SK-N-SH treated with all-trans-retinoic acid at 6 μM for 48 hours (cell line): Measurements from ENCODE around the gene GOT2.
"Not testable (repeated sequence)": the region's sequence is repeated elsewhere in the genome, so short reads cannot be mapped to it uniquely, and the experiment has no call there.

Experiments used
- ESRRG ChIP-seq: fragments of 250-450 bp; sonication (Bioruptor Pico); IDR thresholded peaks from 2 replicates; pipeline ENCODE4 v1.6.1; 2021; ENCODE audit warnings: mild to moderate bottlenecking
- PPARA ChIP-seq: fragments of 250-450 bp; sonication (Bioruptor Pico); IDR thresholded peaks from 2 replicates; pipeline ENCODE4 v1.5.0; 2020; ENCODE audit warnings: mild to moderate bottlenecking, borderline replicate concordance
- RARB ChIP-seq: fragments of 250-450 bp; sonication (Bioruptor Pico); IDR thresholded peaks from 2 replicates; pipeline ENCODE4 v1.8.0; 2021; ENCODE audit warnings: mild to moderate bottlenecking, moderate library complexity
- TCF4 ChIP-seq: fragments of 250-450 bp; sonication (Bioruptor Pico); IDR thresholded peaks from 2 replicates; pipeline ENCODE4 v1.8.0; 2021; ENCODE audit warnings: mild to moderate bottlenecking, moderate library complexity, borderline replicate concordance
- ZFP3 ChIP-seq: fragments of 250-450 bp; sonication (Bioruptor Pico); IDR thresholded peaks from 2 replicates; pipeline ENCODE4 v1.5.0; 2020; ENCODE audit warnings: mild to moderate bottlenecking, moderate library complexity
- ZFP30 ChIP-seq: fragments of 450-650 bp; formaldehyde crosslinking; IDR thresholded peaks from 2 replicates; pipeline ENCODE4 v1.5.0; 2022; ENCODE audit warnings: mild to moderate bottlenecking, moderate library complexity
- ZNF565 ChIP-seq: fragments of 450-650 bp; formaldehyde crosslinking; conservative IDR thresholded peaks from 2 replicates; pipeline ENCODE4 v1.5.0; 2020; ENCODE audit warnings: low read depth, mild to moderate bottlenecking, moderate library complexity
- ZNF8 ChIP-seq: fragments of 450-650 bp; formaldehyde crosslinking; IDR thresholded peaks from 2 replicates; pipeline ENCODE4 v1.5.0; 2020; ENCODE audit warnings: mild to moderate bottlenecking, moderate library complexity
- TF ChIP-seq, protein P1 (sequence below): fragments of 250-450 bp; sonication (Bioruptor Pico); IDR thresholded peaks from 2 replicates; pipeline ENCODE4 v1.5.0; 2020; ENCODE audit warnings: mild to moderate bottlenecking, moderate library complexity
- TF ChIP-seq, protein P2 (sequence below): fragments of 250-450 bp; sonication (Bioruptor Pico); IDR thresholded peaks from 2 replicates; pipeline ENCODE4 v1.8.0; 2020; ENCODE audit warnings: mild to moderate bottlenecking, moderate library complexity, borderline replicate concordance
- TF ChIP-seq, protein P3 (sequence below): fragments of 250-450 bp; sonication (Bioruptor Pico); IDR thresholded peaks from 2 replicates; pipeline ENCODE4 v1.5.1; 2020; ENCODE audit warnings: low read depth, mild to moderate bottlenecking, moderate library complexity
- TF ChIP-seq, protein P4 (sequence below): fragments of 250-450 bp; sonication (Bioruptor Pico); IDR thresholded peaks from 2 replicates; pipeline ENCODE4 v1.8.0; 2021; ENCODE audit warnings: low read depth, mild to moderate bottlenecking, moderate library complexity, borderline replicate concordance

DNA sequence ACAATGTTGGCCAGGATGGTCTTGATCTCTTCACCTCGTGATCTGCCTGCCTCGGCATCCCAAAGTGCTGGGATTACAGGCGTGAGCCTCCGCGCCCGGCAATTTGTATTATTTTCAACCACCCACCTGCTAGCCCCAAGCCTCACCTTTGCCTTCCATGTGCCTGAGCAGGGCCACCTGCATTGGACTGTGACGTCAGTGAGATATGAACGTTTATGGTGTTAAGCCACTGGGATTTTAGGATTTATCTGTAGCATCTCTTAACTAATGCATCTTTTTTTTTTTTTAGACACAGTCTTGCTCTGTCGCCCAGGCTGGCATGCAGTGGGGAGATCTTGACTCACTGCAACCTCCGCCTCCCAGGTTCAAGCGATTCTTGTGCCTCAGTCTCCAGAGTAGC is 74.2 kb downstream of the GOT2 start:
- TF ChIP-seq, protein P1, sequence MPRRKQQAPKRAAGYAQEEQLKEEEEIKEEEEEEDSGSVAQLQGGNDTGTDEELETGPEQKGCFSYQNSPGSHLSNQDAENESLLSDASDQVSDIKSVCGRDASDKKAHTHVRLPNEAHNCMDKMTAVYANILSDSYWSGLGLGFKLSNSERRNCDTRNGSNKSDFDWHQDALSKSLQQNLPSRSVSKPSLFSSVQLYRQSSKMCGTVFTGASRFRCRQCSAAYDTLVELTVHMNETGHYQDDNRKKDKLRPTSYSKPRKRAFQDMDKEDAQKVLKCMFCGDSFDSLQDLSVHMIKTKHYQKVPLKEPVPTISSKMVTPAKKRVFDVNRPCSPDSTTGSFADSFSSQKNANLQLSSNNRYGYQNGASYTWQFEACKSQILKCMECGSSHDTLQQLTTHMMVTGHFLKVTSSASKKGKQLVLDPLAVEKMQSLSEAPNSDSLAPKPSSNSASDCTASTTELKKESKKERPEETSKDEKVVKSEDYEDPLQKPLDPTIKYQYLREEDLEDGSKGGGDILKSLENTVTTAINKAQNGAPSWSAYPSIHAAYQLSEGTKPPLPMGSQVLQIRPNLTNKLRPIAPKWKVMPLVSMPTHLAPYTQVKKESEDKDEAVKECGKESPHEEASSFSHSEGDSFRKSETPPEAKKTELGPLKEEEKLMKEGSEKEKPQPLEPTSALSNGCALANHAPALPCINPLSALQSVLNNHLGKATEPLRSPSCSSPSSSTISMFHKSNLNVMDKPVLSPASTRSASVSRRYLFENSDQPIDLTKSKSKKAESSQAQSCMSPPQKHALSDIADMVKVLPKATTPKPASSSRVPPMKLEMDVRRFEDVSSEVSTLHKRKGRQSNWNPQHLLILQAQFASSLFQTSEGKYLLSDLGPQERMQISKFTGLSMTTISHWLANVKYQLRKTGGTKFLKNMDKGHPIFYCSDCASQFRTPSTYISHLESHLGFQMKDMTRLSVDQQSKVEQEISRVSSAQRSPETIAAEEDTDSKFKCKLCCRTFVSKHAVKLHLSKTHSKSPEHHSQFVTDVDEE, result not testable (repeated sequence)
- not testable (repeated sequence) for TF ChIP-seq TCF4 (CRISPR knock-in tag); ESRRG; ZNF565 (CRISPR knock-in tag); PPARA; RARB (CRISPR knock-in tag); ZFP30 (CRISPR knock-in tag); ZNF8; ZFP3 (CRISPR knock-in tag)
- TF ChIP-seq, protein P2, sequence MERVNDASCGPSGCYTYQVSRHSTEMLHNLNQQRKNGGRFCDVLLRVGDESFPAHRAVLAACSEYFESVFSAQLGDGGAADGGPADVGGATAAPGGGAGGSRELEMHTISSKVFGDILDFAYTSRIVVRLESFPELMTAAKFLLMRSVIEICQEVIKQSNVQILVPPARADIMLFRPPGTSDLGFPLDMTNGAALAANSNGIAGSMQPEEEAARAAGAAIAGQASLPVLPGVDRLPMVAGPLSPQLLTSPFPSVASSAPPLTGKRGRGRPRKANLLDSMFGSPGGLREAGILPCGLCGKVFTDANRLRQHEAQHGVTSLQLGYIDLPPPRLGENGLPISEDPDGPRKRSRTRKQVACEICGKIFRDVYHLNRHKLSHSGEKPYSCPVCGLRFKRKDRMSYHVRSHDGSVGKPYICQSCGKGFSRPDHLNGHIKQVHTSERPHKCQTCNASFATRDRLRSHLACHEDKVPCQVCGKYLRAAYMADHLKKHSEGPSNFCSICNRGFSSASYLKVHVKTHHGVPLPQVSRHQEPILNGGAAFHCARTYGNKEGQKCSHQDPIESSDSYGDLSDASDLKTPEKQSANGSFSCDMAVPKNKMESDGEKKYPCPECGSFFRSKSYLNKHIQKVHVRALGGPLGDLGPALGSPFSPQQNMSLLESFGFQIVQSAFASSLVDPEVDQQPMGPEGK (CRISPR knock-in tag), result not testable (repeated sequence)
- TF ChIP-seq, protein P3, sequence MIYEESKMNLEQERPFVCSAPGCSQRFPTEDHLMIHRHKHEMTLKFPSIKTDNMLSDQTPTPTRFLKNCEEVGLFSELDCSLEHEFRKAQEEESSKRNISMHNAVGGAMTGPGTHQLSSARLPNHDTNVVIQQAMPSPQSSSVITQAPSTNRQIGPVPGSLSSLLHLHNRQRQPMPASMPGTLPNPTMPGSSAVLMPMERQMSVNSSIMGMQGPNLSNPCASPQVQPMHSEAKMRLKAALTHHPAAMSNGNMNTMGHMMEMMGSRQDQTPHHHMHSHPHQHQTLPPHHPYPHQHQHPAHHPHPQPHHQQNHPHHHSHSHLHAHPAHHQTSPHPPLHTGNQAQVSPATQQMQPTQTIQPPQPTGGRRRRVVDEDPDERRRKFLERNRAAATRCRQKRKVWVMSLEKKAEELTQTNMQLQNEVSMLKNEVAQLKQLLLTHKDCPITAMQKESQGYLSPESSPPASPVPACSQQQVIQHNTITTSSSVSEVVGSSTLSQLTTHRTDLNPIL (CRISPR knock-in tag), result not testable (repeated sequence)
- TF ChIP-seq, protein P4, sequence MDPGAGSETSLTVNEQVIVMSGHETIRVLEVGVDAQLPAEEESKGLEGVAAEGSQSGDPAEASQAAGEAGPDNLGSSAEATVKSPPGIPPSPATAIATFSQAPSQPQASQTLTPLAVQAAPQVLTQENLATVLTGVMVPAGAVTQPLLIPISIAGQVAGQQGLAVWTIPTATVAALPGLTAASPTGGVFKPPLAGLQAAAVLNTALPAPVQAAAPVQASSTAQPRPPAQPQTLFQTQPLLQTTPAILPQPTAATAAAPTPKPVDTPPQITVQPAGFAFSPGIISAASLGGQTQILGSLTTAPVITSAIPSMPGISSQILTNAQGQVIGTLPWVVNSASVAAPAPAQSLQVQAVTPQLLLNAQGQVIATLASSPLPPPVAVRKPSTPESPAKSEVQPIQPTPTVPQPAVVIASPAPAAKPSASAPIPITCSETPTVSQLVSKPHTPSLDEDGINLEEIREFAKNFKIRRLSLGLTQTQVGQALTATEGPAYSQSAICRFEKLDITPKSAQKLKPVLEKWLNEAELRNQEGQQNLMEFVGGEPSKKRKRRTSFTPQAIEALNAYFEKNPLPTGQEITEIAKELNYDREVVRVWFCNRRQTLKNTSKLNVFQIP, result not testable (repeated sequence)
